ENCODE results near the gene SPTLC2. TPM values are rescaled to one million over a fixed set of nuclear protein-coding genes. Genes with fewer than 3 reads are reported as not detected.
A peak's percentile ranks its signal among the peaks of the same experiment; 100 is the strongest.

Gene SPTLC2
- total RNA-seq, 2 experiments from 2014 or later: 76.5 to 80.4 TPM

DNA sequence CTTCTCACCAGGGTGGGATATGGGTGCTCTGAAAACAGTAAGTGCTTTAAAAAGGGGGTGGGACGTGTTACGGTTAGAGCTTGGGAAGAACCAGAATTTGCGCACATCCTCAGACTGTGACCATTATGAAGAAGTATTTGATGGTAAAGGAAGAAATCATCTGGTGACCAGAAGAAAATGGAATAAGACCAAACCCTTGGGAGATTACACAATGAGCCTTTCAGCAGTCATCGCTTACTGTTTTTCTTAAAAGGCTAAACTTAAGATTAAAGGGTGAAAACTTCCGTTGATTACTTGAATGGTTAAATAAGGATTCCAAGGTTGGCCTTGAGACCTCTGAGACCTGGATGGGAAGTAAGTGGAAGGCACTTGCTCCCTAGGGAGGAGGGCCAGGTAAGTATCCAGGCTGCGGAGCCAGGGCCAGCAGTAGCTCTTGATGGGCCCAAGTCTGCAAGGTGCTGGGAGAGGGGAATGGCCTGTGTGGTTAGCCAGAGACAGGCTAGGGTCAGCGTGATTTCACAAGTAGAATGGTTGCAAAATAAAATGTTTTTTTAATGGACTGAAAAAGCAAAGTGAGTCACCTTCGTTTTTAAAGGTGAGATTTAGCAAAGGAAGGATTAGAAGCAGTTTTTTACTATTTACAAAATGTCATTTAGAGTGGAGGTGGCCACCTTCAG lies 104.8 kb downstream of the SPTLC2 start:
- ChIA-PET POLR2A (no interaction called here), CTCF (no interaction called here)
- Mint-ChIP-seq H3K9me3 (ENCODE audit: insufficient read depth) (no peaks in the 10 kb centered on the region), H3K27ac (no peak overlapping the region), H3K36me3 (ENCODE audit: low read depth) (peaks cover 51% of the 10 kb centered on the region), H3K27me3 (ENCODE audit: low read depth) (no peaks in the 10 kb centered on the region), H3K4me1 (ENCODE audit: low read depth) (no peaks in the 10 kb centered on the region), H3K4me3 (no peak overlapping the region)
- DNase-seq (no peak), ATAC-seq (no peak)

DNA sequence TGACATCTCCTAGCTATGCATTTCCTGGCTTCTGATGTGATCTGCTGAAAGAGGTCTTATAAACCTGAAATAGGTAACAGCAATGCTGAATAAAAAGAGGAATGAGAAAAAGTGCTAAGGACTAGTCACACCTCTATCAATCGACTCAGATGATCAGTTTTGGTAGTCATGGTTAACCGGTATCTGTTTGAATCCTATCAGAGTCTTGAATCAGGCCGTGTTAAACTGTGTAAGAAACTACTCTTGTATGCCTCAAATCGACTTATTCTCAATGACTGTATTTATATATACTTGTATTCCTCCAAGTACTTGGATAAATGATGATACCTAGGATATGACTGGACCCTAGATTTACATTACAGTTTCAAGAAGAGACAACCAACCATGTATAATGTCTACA lies 107.1 kb downstream of the SPTLC2 start:
- no peak overlapping the region for H3K27ac Mint-ChIP-seq
- H3K27me3 Mint-ChIP-seq (ENCODE audit: low read depth): no peaks in the 10 kb centered on the region
- H3K36me3 Mint-ChIP-seq (ENCODE audit: low read depth): peaks cover 47% of the 10 kb centered on the region
- H3K4me3 Mint-ChIP-seq: no peak overlapping the region
- DNase-seq (no peak), ATAC-seq (no peak)
- H3K9me3 Mint-ChIP-seq (ENCODE audit: insufficient read depth): no peaks in the 10 kb centered on the region
- ChIA-PET CTCF (no interaction called here), POLR2A (no interaction called here)
- H3K4me1 Mint-ChIP-seq (ENCODE audit: low read depth): no peaks in the 10 kb centered on the region

DNA sequence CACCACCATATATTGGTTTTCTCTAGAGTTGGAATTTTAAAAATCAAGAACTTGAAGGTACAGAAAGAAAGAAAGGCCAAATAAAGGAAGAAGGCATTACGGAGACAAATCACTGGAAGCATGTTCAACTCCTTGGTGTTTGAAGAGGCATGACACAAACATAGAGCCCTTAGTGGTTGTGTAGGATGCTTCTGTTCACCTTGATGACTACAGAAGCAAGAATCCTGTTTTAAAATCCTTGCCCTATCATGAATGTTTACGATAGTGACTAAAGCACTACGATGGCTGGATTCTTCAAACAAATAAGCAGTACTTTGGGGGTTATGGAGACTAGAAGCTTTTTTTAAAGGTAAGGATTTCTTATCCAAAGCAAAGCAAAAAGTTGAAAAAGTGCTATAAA lies 107.6 kb downstream of the SPTLC2 start:
- H3K36me3 Mint-ChIP-seq (ENCODE audit: low read depth): peaks cover 47% of the 10 kb centered on the region
- no peak overlapping the region for H3K4me3 Mint-ChIP-seq
- H3K27me3 Mint-ChIP-seq (ENCODE audit: low read depth): no peaks in the 10 kb centered on the region
- no peak overlapping the region for H3K27ac Mint-ChIP-seq
- H3K4me1 Mint-ChIP-seq (ENCODE audit: low read depth): no peaks in the 10 kb centered on the region
- ATAC-seq: no peak
- DNase-seq: no peak
- H3K9me3 Mint-ChIP-seq (ENCODE audit: insufficient read depth): no peaks in the 10 kb centered on the region
- ChIA-PET POLR2A (no interaction called here), CTCF (no interaction called here)

DNA sequence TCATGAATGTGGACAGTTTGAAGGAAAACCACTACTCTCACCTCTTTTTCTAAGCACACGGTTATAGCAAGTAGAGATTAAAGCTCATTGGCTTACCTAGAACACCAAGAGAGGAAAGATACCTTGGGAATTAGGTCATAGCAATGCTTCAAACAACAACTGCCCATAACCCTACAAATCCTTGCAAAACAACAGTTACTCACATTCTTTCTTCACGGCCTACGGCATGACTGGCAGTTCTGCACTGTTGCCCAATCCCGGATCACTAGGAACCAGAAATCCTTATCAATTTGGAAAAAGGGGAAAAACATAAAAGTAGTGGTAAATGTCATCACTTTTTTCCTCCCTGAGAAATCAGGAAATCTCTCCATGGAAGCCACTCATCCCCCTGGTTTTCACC lies 108.2 kb downstream of the SPTLC2 start:
- CTCF ChIA-PET: no interaction called here
- H3K4me1 Mint-ChIP-seq (ENCODE audit: low read depth): no peaks in the 10 kb centered on the region

DNA sequence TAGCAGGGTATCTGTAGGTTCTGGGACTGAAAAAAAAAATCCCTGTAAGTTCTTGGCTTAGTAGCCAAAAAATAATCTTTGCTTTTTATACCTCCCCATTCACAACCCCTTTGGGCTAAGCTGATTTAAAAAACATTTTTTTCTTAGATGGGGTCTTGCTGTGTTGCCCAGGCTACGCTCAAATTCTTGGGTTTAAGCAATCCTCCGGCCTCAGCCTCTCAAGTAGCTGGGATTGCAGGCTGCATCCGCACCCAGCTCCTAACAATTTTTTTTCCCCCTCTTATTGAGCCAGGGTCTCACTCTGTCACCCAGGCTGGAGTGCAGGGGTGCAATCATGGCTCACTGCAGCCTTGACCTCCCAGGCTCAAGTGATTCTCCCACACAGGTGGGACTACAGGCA lies 108.7 kb downstream of the SPTLC2 start:
- H3K4me1 Mint-ChIP-seq (ENCODE audit: low read depth): no peaks in the 10 kb centered on the region
- no peaks in the 10 kb centered on the region for H3K27me3 Mint-ChIP-seq (ENCODE audit: low read depth)
- H3K27ac Mint-ChIP-seq: no peak overlapping the region
- peaks cover 50% of the 10 kb centered on the region for H3K36me3 Mint-ChIP-seq (ENCODE audit: low read depth)
- no peak for ATAC-seq
- POLR2A ChIA-PET: no interaction called here
- CTCF ChIA-PET: no interaction called here
- no peaks in the 10 kb centered on the region for H3K9me3 Mint-ChIP-seq (ENCODE audit: insufficient read depth)
- DNase-seq: no peak
- no peak overlapping the region for H3K4me3 Mint-ChIP-seq

More for the DNA sequence above, 108.2 kb downstream of the SPTLC2 start:
- no peak overlapping the region for H3K4me3 Mint-ChIP-seq
- no peaks in the 10 kb centered on the region for H3K27me3 Mint-ChIP-seq (ENCODE audit: low read depth)
- no peak for ATAC-seq
- no peak for DNase-seq
- H3K27ac Mint-ChIP-seq: no peak overlapping the region
- POLR2A ChIA-PET: no interaction called here
- peaks cover 48% of the 10 kb centered on the region for H3K36me3 Mint-ChIP-seq (ENCODE audit: low read depth)
- no peaks in the 10 kb centered on the region for H3K9me3 Mint-ChIP-seq (ENCODE audit: insufficient read depth)

DNA sequence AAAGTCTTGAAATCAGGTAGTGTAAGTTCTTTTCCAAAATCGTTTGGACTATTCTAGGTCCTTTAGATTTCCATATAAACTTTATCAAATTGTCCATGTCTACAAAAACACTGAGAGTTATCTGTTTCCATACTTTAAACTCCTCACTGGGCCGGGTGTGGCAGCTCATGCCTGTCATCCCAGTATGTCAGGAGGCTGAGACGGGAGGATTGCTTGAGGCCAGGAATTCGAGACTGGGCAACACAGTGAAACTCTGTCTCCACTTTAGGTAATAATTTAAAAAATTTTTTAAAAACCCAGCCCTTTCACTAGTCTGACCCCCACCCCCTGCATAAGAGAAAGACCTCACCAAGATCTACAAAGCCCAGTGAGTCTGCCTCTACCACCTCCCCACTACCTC lies 111.4 kb downstream of the SPTLC2 start:
- no peak overlapping the region for H3K27ac Mint-ChIP-seq
- DNase-seq (no peak), ATAC-seq (no peak)
- no peaks in the 10 kb centered on the region for H3K9me3 Mint-ChIP-seq (ENCODE audit: insufficient read depth)
- peaks cover 32% of the 10 kb centered on the region for H3K36me3 Mint-ChIP-seq (ENCODE audit: low read depth)
- no peak overlapping the region for H3K4me3 Mint-ChIP-seq
- peaks cover 7% of the 10 kb centered on the region for H3K27me3 Mint-ChIP-seq (ENCODE audit: low read depth)
- no peaks in the 10 kb centered on the region for H3K4me1 Mint-ChIP-seq (ENCODE audit: low read depth)
- CTCF ChIA-PET: interaction anchor here (1.0 kb wide), 1 partner anchor 134 kb away, joined by 4 read pairs; no protein-coding TSS in a partner anchor
- POLR2A ChIA-PET: no interaction called here

DNA sequence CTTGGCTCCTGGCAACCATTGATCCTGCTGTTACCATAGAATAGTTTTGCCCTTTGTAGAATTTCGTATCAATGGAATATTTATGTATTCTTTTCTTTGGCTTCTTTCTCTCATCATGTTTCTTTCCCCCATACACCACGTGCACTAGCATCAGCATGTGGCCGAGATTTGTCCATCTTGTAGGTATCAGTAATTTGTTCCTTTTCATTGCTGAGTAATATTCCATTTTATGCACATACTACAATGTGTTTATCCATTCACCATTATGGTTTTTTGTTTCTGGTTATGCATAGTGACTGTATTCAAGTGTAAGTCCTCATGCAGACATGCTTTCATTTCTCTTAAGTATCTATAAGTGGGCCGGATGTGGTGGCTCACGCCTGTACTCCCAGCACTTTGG lies 113.3 kb downstream of the SPTLC2 start:
- Mint-ChIP-seq H3K27ac (no peak overlapping the region), H3K27me3 (ENCODE audit: low read depth) (peaks cover 17% of the 10 kb centered on the region), H3K36me3 (ENCODE audit: low read depth) (peaks cover 19% of the 10 kb centered on the region), H3K9me3 (ENCODE audit: insufficient read depth) (no peaks in the 10 kb centered on the region), H3K4me1 (ENCODE audit: low read depth) (peaks cover 2% of the 10 kb centered on the region), H3K4me3 (no peak overlapping the region)
- ATAC-seq (no peak), DNase-seq (no peak)
- CTCF ChIA-PET: no interaction called here
- POLR2A ChIA-PET: no interaction called here

DNA sequence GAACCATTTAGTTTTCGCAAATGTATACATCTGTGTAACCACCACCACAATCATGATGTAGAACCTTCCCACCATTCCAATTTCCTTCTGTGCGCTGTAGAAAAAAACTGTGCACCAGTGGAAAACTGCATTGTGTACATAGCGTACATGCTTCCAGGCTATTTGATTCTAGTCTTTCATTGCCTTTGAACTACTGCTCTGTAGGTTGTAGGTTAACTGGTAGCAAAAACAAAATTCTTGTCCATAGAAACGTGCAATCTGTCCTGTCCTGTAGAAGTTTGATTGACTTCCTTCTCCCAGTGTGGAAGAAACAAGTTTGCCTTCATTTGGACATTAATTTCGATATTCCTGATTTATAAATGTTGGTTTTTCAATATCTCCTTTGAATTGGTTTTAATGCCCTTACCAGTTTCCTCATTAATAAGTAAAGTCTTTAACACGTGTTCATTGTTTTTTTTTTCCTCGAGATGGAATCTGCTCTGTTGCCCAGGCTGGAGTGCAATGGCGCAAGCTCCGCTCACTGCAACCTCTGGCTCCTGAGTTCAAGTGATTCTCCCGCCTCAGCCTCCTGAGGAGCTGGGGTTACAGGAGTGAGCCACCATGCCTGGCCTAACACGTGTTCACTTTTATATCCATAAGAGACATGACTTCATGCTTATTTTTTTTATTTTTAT lies 114.2 kb downstream of the SPTLC2 start:
- DNase-seq: no peak
- ATAC-seq: no peak
- ChIA-PET CTCF (no interaction called here), POLR2A (no interaction called here)
- Mint-ChIP-seq H3K9me3 (ENCODE audit: insufficient read depth) (no peaks in the 10 kb centered on the region), H3K4me3 (no peak overlapping the region), H3K27ac (no peak overlapping the region), H3K36me3 (ENCODE audit: low read depth) (peaks cover 12% of the 10 kb centered on the region), H3K27me3 (ENCODE audit: low read depth) (peaks cover 21% of the 10 kb centered on the region), H3K4me1 (ENCODE audit: low read depth) (peaks cover 7% of the 10 kb centered on the region)

DNA sequence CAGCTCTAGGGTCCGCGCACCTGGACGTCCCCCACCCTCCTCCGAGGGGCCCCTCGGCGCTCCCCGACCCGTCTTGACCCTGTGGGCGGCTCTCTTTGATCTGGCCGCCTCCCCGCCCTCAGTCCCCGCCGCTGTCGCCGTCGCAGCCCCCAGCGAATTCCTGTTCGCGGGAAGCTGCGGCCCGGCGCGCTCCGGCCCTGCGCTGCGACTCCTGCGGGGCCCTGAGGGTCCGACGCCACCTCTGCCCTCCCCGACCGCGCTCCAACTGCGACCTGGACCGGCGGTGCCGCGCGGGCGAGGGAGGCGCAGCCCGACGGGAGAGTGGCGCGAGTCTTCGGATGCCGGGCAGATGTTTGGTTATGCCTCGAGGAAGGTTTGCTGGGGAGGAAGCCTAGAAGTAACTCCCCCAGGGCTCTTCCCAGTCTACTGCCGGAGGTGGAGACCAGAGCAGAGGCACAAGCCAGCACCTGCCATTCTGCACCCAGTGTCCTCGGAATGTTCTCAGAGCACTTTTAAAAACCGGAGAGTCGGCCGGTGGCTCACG lies 117.4 kb downstream of the SPTLC2 start:
- DNase-seq (no peak), ATAC-seq (peak; percentile 18)
- Mint-ChIP-seq H3K9me3 (ENCODE audit: insufficient read depth) (no peaks in the 10 kb centered on the region), H3K27me3 (ENCODE audit: low read depth) (peaks cover 24% of the 10 kb centered on the region), H3K36me3 (ENCODE audit: low read depth) (peaks cover 4% of the 10 kb centered on the region), H3K4me3 (peak overlapping the region; percentile 43), H3K27ac (no peak overlapping the region), H3K4me1 (ENCODE audit: low read depth) (peaks cover 7% of the 10 kb centered on the region)
- ChIA-PET CTCF (no interaction called here), POLR2A (no interaction called here)

DNA sequence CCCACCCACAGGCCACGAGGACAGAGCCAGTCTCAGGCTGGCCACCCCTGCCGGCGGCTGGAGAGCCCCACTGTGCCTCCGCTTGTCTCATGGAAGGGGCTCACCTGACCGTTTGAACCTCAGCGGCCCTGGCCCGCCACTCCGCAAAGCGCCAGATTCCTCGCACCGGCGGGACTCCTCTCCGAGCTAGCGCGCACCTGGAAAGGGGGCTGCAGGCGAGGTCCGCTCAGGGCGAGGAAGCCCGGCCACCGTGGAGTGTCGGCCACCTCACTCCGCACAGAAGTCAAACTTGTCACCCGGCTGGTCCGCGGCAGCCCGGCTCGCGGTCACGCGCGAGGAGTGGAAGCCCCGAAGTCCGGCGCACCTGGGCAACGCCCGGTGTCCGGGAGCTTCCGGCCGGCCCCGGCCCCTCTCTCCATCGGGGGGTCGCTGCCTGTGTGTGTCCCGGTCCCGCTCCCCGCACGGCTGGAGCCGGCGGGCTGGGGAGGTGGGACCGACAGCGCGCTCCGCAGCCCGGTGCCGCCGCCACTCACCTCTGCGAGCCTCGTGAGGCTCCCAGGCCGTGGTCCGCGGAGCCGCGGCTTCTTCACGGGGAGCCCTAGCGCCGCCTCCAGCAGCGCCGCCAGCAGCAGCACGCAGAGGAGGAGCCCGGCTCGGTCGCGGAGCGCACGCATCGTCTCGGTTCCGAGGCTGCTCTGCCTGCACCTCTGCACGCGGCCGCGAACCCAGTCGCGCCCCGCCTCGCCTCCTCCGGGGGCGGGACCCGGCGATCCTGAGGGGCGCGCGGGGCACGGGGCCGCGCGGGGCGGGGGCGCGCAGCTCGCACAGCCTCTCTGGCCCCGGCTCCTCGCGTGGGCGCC lies 118.1 kb downstream of the SPTLC2 start, which contains the start of gene ISM2:
ISM2 (minus strand) TSS at position 697 of the 860 bp plus-strand sequence; CDS start at position 674, 23 bp downstream.
- H3K9me3 Mint-ChIP-seq (ENCODE audit: insufficient read depth): no peaks in the 10 kb centered on the region
- peaks cover 3% of the 10 kb centered on the region for H3K36me3 Mint-ChIP-seq (ENCODE audit: low read depth)
- ATAC-seq (peak; percentile 94), DNase-seq (peak; percentile 68)
- H3K4me1 Mint-ChIP-seq (ENCODE audit: low read depth): peaks cover 7% of the 10 kb centered on the region
- no peak within 1 kb of the TSS for H3K27ac Mint-ChIP-seq
- peak within 1 kb of the TSS; percentile 67 for H3K4me3 Mint-ChIP-seq
- POLR2A ChIA-PET: no interaction called here
- peaks cover 24% of the 10 kb centered on the region for H3K27me3 Mint-ChIP-seq (ENCODE audit: low read depth)
- CTCF ChIA-PET: no interaction called here

DNA sequence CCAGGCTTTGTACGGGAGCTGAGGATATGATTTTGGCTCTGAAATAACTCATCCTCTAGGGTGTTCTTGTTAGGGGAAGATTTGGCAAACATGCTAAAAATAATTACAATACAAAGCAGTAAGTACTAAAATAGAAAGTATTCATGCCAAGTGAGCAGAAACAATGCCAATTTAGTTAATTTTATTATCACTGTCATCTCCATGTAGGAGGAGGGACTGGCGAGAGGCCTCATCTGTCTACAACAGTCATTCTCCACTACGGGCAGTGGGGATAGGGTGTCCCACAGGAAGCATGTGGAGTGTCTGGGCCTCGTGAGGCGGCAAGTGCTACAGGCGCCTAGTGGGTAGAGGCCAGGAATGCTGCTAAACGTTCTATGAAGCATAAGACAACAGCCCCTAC lies 121.1 kb downstream of the SPTLC2 start:
- H3K4me3 Mint-ChIP-seq: no peak overlapping the region
- no peaks in the 10 kb centered on the region for H3K36me3 Mint-ChIP-seq (ENCODE audit: low read depth)
- DNase-seq: no peak
- peaks cover 20% of the 10 kb centered on the region for H3K27me3 Mint-ChIP-seq (ENCODE audit: low read depth)
- CTCF ChIA-PET: no interaction called here
- POLR2A ChIA-PET: no interaction called here
- no peak overlapping the region for H3K27ac Mint-ChIP-seq
- ATAC-seq: no peak
- H3K9me3 Mint-ChIP-seq (ENCODE audit: insufficient read depth): no peaks in the 10 kb centered on the region
- H3K4me1 Mint-ChIP-seq (ENCODE audit: low read depth): peaks cover 7% of the 10 kb centered on the region

DNA sequence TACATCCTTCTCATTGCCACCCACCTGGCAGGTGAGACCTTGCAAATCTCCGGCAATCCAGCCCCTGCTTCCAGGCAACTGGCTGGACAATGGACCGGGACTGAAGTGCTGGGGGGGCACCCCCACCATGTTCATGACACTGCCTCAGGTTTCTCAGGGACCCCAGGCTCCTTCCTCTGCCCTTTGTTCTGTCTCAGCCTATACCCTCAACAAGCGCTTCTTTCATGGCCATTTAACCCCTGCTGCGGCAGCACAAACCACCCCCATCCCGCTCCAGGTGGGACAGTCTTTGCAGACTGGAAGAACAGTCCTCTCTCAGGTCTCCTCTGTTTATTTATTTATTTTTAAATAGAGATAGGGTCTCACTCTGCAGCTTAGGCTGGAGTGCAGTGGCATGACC lies 125.4 kb downstream of the SPTLC2 start:
- no peak overlapping the region for H3K27ac Mint-ChIP-seq
- ATAC-seq (no peak), DNase-seq (no peak)
- CTCF ChIA-PET: no interaction called here
- no peaks in the 10 kb centered on the region for H3K36me3 Mint-ChIP-seq (ENCODE audit: low read depth)
- no peak overlapping the region for H3K4me3 Mint-ChIP-seq
- POLR2A ChIA-PET: no interaction called here
- H3K9me3 Mint-ChIP-seq (ENCODE audit: insufficient read depth): no peaks in the 10 kb centered on the region
- no peaks in the 10 kb centered on the region for H3K4me1 Mint-ChIP-seq (ENCODE audit: low read depth)
- no peaks in the 10 kb centered on the region for H3K27me3 Mint-ChIP-seq (ENCODE audit: low read depth)
